Activated CD4-positive, alpha-beta T cell treated with anti-CD3 and anti-CD28 coated beads for 36 hours (primary cell): Measurements from ENCODE around the gene LRP4. TPM values are rescaled to one million over a fixed set of nuclear protein-coding genes. Genes with fewer than 3 reads are reported as not detected.

ENCODE experiments used
- ATAC-seq: fragments of 200-7000 bp; cut with Tn5 transposase; one replicate; pipeline ENCODE4 v1.10.0; 2021; ENCODE audit warnings: mild to moderate bottlenecking, moderate library complexity
- CTCF ChIA-PET: fragments of 350-600 bp; sonication (Branson Sonifier 250); formaldehyde crosslinking; loops from one replicate; lab custom pipeline; 2021; ENCODE audit warnings: antibody characterized with exemption; lab: Charles Lee
- POLR2A ChIA-PET: fragments of 350-600 bp; sonication (Branson Sonifier 250); formaldehyde crosslinking; loops from one replicate; lab custom pipeline; 2021; ENCODE audit warnings: antibody characterized with exemption, inconsistent platforms; lab: Charles Lee
- DNase-seq: peaks from one replicate; pipeline ENCODE4 v3.0.0-alpha.2; 2020
- H3K27ac Mint-ChIP-seq: one replicate; pipeline ENCODE4 v1.8.0; 2021; ENCODE audit warnings: mixed read lengths
- H3K27me3 Mint-ChIP-seq: one replicate; pipeline ENCODE4 v1.8.0; 2021; ENCODE audit warnings: mixed read lengths
- H3K36me3 Mint-ChIP-seq: one replicate; pipeline ENCODE4 v1.8.0; 2021; ENCODE audit warnings: low read depth, mixed read lengths
- H3K4me1 Mint-ChIP-seq: one replicate; pipeline ENCODE4 v1.8.0; 2021; ENCODE audit warnings: mixed read lengths
- H3K4me3 Mint-ChIP-seq: one replicate; pipeline ENCODE4 v1.8.0; 2021; ENCODE audit warnings: mild to moderate bottlenecking, moderate library complexity, mixed read lengths
- H3K9me3 Mint-ChIP-seq: one replicate; pipeline ENCODE4 v1.8.0; 2021; ENCODE audit warnings: low read depth, mixed read lengths
- intact Hi-C, 2 experiments: fragments of 100-400 bp; cut with DNase I in 1 of 2; cut with micrococcal nuclease in 1 of 2; formaldehyde crosslinking; loops; one replicate each; pipeline versions ENCODE4 v1.14.2 to v1.15.1; 2022 to 2024; cut with DNase I, micrococcal nuclease
- total RNA-seq, 2 experiments: library from RNA; stranded (reverse); gene quantifications; one replicate each; pipeline ENCODE4 v1.2.3, GENCODE V29; 2021

LRP4 gene
- total RNA-seq, 2 experiments from 2014 or later, result 0.02 to 0.18 TPM

GRCh38 chr11:46846510-46846830 lies 71.9 kb downstream of the LRP4 start:
- intact Hi-C loops, result loop anchor here (1.0 to 5.0 kb wide), 13 partner anchors 20 to 999 kb away; partner anchors contain the start of genes AMBRA1 (in 1 of the 2), ARHGAP1 (in 1 of the 2), ATG13 (in 1 of the 2) and CRY2 (in 1 of the 2)
- Mint-ChIP-seq H3K4me1 (peaks cover 30% of the 10 kb centered on the region), H3K9me3 (no peaks in the 10 kb centered on the region), H3K36me3 (peaks cover 6% of the 10 kb centered on the region), H3K27me3 (no peaks in the 10 kb centered on the region), H3K4me3 (peak overlapping the region; percentile 86), H3K27ac (peak overlapping the region; percentile 94)
- no peak for DNase-seq
- ChIA-PET CTCF (interaction anchor here (0.6 to 1.1 kb wide), 6 partner anchors 19 to 413 kb away, joined by 3 to 5 read pairs (median 4); no protein-coding TSS in a partner anchor), POLR2A (interaction anchor here (0.6 kb wide), 1 partner anchor 71 kb away, joined by 3 read pairs; no protein-coding TSS in a partner anchor)
- ATAC-seq, result peak; percentile 6

- intact Hi-C loops, result loop anchor here (1.0 to 5.0 kb wide), 14 partner anchors 20 to 1002 kb away; partner anchors contain the start of genes AMBRA1 (in 1 of the 2), ARHGAP1 (in 1 of the 2), ATG13 (in 1 of the 2) and CRY2 (in 1 of the 2)
- Mint-ChIP-seq H3K4me3 (peak within 1 kb of the TSS; percentile 86), H3K4me1 (peaks cover 30% of the 10 kb centered on the region), H3K27me3 (no peaks in the 10 kb centered on the region), H3K36me3 (peaks cover 6% of the 10 kb centered on the region), H3K27ac (peak within 1 kb of the TSS; percentile 94), H3K9me3 (no peaks in the 10 kb centered on the region)
- DNase-seq (peak; percentile 92), ATAC-seq (peak; percentile 92)
- ChIA-PET POLR2A (interaction anchor here (0.6 kb wide), 1 partner anchor 70 kb away, joined by 3 read pairs; no protein-coding TSS in a partner anchor), CTCF (interaction anchor here (0.7 to 1.3 kb wide), 6 partner anchors 13 to 414 kb away, joined by 3 to 5 read pairs (median 4); no protein-coding TSS in a partner anchor)
These were observed 72.4 kb downstream of the LRP4 start, which contains the start of gene CKAP5 for GRCh38 chr11:46845740-46846509. TSS of gene CKAP5 (minus strand) at chr11:46846280. CDS start at chr11:46821231, 25,049 bp downstream.

GRCh38 chr11:46845440-46845739 lies 73.0 kb downstream of the LRP4 start:
- peak overlapping the region; percentile 86 for H3K4me3 Mint-ChIP-seq
- no peak for DNase-seq
- CTCF ChIA-PET, result interaction anchor here (1.0 to 1.4 kb wide), 4 partner anchors 10 to 25 kb away, joined by 3 to 5 read pairs (median 4); no protein-coding TSS in a partner anchor
- peak overlapping the region; percentile 86 for H3K27ac Mint-ChIP-seq
- H3K27me3 Mint-ChIP-seq, result no peaks in the 10 kb centered on the region
- H3K4me1 Mint-ChIP-seq, result peaks cover 30% of the 10 kb centered on the region
- ATAC-seq, result no peak
- POLR2A ChIA-PET, result interaction anchor here (0.7 kb wide), 1 partner anchor 19 kb away, joined by 5 read pairs; no protein-coding TSS in a partner anchor
- intact Hi-C loops, result loop anchor here in 1 of 2 experiments (1.0 to 5.0 kb wide), 3 partner anchors 928 to 1003 kb away; partner anchors contain the start of genes CRY2, NUP160 and PEX16
- peaks cover 6% of the 10 kb centered on the region for H3K36me3 Mint-ChIP-seq
- H3K9me3 Mint-ChIP-seq, result no peaks in the 10 kb centered on the region

GRCh38 chr11:46840116-46840515 lies 78.2 kb downstream of the LRP4 start:
- peaks cover 2% of the 10 kb centered on the region for H3K36me3 Mint-ChIP-seq

GRCh38 chr11:46838501-46838900 lies 79.8 kb downstream of the LRP4 start:
- ChIA-PET CTCF (no interaction called here), POLR2A (interaction anchor here (0.6 kb wide), 1 partner anchor 909 kb away, joined by 3 read pairs; no protein-coding TSS in a partner anchor)
- ATAC-seq (no peak), DNase-seq (no peak)
- peaks cover 34% of the 10 kb centered on the region for H3K4me1 Mint-ChIP-seq
- no peak overlapping the region for H3K27ac Mint-ChIP-seq
- H3K27me3 Mint-ChIP-seq, result no peaks in the 10 kb centered on the region
- no peak overlapping the region for H3K4me3 Mint-ChIP-seq
- H3K9me3 Mint-ChIP-seq, result no peaks in the 10 kb centered on the region
- intact Hi-C loops, result no loop called here
- H3K36me3 Mint-ChIP-seq, result peaks cover 2% of the 10 kb centered on the region

More at GRCh38 chr11:46840116-46840515, 78.2 kb downstream of the LRP4 start:
- DNase-seq (no peak), ATAC-seq (no peak)
- Mint-ChIP-seq H3K27me3 (no peaks in the 10 kb centered on the region), H3K4me3 (no peak overlapping the region), H3K27ac (no peak overlapping the region), H3K4me1 (peaks cover 48% of the 10 kb centered on the region), H3K9me3 (no peaks in the 10 kb centered on the region)
- ChIA-PET CTCF (interaction anchor here (0.6 kb wide), 1 partner anchor 13 kb away, joined by 3 read pairs; no protein-coding TSS in a partner anchor), POLR2A (no interaction called here)
- intact Hi-C loops, result no loop called here

- POLR2A ChIA-PET, result no interaction called here
These were observed 80.5 kb downstream of the LRP4 start for GRCh38 chr11:46837860-46838259.

GRCh38 chr11:46836870-46837269 lies 81.5 kb downstream of the LRP4 start:
- Mint-ChIP-seq H3K36me3 (no peaks in the 10 kb centered on the region), H3K4me3 (no peak overlapping the region), H3K9me3 (no peaks in the 10 kb centered on the region), H3K27ac (no peak overlapping the region), H3K4me1 (peaks cover 26% of the 10 kb centered on the region), H3K27me3 (no peaks in the 10 kb centered on the region)
- ChIA-PET CTCF (no interaction called here), POLR2A (no interaction called here)
- no peak for ATAC-seq
- intact Hi-C loops, result no loop called here
- no peak for DNase-seq

More at GRCh38 chr11:46837860-46838259, 80.5 kb downstream of the LRP4 start:
- ATAC-seq, result no peak
- H3K27ac Mint-ChIP-seq, result no peak overlapping the region
- no peaks in the 10 kb centered on the region for H3K27me3 Mint-ChIP-seq
- CTCF ChIA-PET, result no interaction called here
- intact Hi-C loops, result no loop called here
- H3K4me1 Mint-ChIP-seq, result peaks cover 30% of the 10 kb centered on the region
- no peaks in the 10 kb centered on the region for H3K9me3 Mint-ChIP-seq
- no peak overlapping the region for H3K4me3 Mint-ChIP-seq
- H3K36me3 Mint-ChIP-seq, result peaks cover 2% of the 10 kb centered on the region
- DNase-seq, result no peak

- Mint-ChIP-seq H3K4me3 (no peak overlapping the region), H3K27ac (no peak overlapping the region), H3K9me3 (no peaks in the 10 kb centered on the region), H3K4me1 (peaks cover 26% of the 10 kb centered on the region), H3K36me3 (no peaks in the 10 kb centered on the region), H3K27me3 (no peaks in the 10 kb centered on the region)
- ATAC-seq, result no peak
- intact Hi-C loops, result no loop called here
- ChIA-PET CTCF (no interaction called here), POLR2A (no interaction called here)
- DNase-seq, result no peak
These were observed 81.9 kb downstream of the LRP4 start for GRCh38 chr11:46836431-46836830.

- ATAC-seq (no peak), DNase-seq (no peak)
- Mint-ChIP-seq H3K27me3 (no peaks in the 10 kb centered on the region), H3K36me3 (no peaks in the 10 kb centered on the region), H3K9me3 (no peaks in the 10 kb centered on the region), H3K4me3 (no peak overlapping the region), H3K27ac (no peak overlapping the region), H3K4me1 (peaks cover 26% of the 10 kb centered on the region)
- intact Hi-C loops, result no loop called here
- POLR2A ChIA-PET, result no interaction called here
- CTCF ChIA-PET, result interaction anchor here (1.5 kb wide), 1 partner anchor 16 kb away, joined by 3 read pairs; no protein-coding TSS in a partner anchor
These were observed 82.5 kb downstream of the LRP4 start for GRCh38 chr11:46835897-46836296.

GRCh38 chr11:46834821-46835220 lies 83.5 kb downstream of the LRP4 start:
- CTCF ChIA-PET, result interaction anchor here (1.5 kb wide), 1 partner anchor 18 kb away, joined by 3 read pairs; no protein-coding TSS in a partner anchor
- Mint-ChIP-seq H3K27ac (no peak overlapping the region), H3K4me1 (peaks cover 26% of the 10 kb centered on the region), H3K9me3 (no peaks in the 10 kb centered on the region), H3K36me3 (no peaks in the 10 kb centered on the region), H3K4me3 (no peak overlapping the region), H3K27me3 (no peaks in the 10 kb centered on the region)
- intact Hi-C loops, result loop anchor here in 1 of 2 experiments (5.0 kb wide), 1 partner anchor 1157 kb away; no protein-coding TSS in a partner anchor
- ATAC-seq (no peak), DNase-seq (no peak)
- POLR2A ChIA-PET, result no interaction called here

- Mint-ChIP-seq H3K36me3 (no peaks in the 10 kb centered on the region), H3K4me1 (peaks cover 16% of the 10 kb centered on the region), H3K4me3 (no peak overlapping the region), H3K27me3 (no peaks in the 10 kb centered on the region), H3K27ac (no peak overlapping the region), H3K9me3 (no peaks in the 10 kb centered on the region)
- ATAC-seq (no peak), DNase-seq (no peak)
- intact Hi-C loops, result loop anchor here in 1 of 2 experiments (5.0 kb wide), 1 partner anchor 1160 kb away; no protein-coding TSS in a partner anchor
- POLR2A ChIA-PET, result no interaction called here
- CTCF ChIA-PET, result no interaction called here
These were observed 85.7 kb downstream of the LRP4 start for GRCh38 chr11:46832511-46833214.
